ENCODE results near the gene OCA2.
"Not testable (repeated sequence)": the region's sequence is repeated elsewhere in the genome, so short reads cannot be mapped to it uniquely, and the experiment has no call there.

OCA2 gene

GRCh38 chr15:27782125-27782524, 317.0 kb downstream of the OCA2 start:
- no peak for DNase-seq

- no peak for DNase-seq
Measured at GRCh38 chr15:27776501-27776900, 322.6 kb downstream of the OCA2 start.

- no peak for DNase-seq
Measured at GRCh38 chr15:27774638-27775037, 324.5 kb downstream of the OCA2 start.

- no peak for DNase-seq
Measured at GRCh38 chr15:27774191-27774590, 324.9 kb downstream of the OCA2 start.

GRCh38 chr15:27771892-27772291, 327.2 kb downstream of the OCA2 start:
- no peak for DNase-seq

GRCh38 chr15:27770769-27771554, 328.2 kb downstream of the OCA2 start:
- DNase-seq, result no peak

- no peak for DNase-seq
Measured at GRCh38 chr15:27770086-27770607, 329.0 kb downstream of the OCA2 start.

GRCh38 chr15:27769652-27770051, 329.5 kb downstream of the OCA2 start:
- DNase-seq, result no peak

GRCh38 chr15:27768732-27769475, 330.2 kb downstream of the OCA2 start:
- peak in 8 of 58 donors; percentile 3 to 37 (median 13) for DNase-seq

GRCh38 chr15:27767918-27768640, 331.0 kb downstream of the OCA2 start:
- no peak for DNase-seq

GRCh38 chr15:27767430-27767829, 331.7 kb downstream of the OCA2 start:
- DNase-seq, result not testable (repeated sequence)

GRCh38 chr15:27764339-27764738, 334.8 kb downstream of the OCA2 start:
- DNase-seq, result no peak

- DNase-seq, result no peak
Measured at GRCh38 chr15:27763514-27763913, 335.6 kb downstream of the OCA2 start.

GRCh38 chr15:27762471-27762870, 336.6 kb downstream of the OCA2 start:
- DNase-seq, result no peak

GRCh38 chr15:27757052-27757451, 342.1 kb downstream of the OCA2 start:
- DNase-seq, result no peak

GRCh38 chr15:27752691-27753090, 346.4 kb downstream of the OCA2 start:
- no peak for DNase-seq

- no peak for DNase-seq
Measured at GRCh38 chr15:27747997-27748396, 351.1 kb downstream of the OCA2 start.

GRCh38 chr15:27746401-27746955, 352.6 kb downstream of the OCA2 start:
- DNase-seq, result no peak

GRCh38 chr15:27744641-27745040, 354.5 kb downstream of the OCA2 start:
- no peak for DNase-seq

- DNase-seq, result no peak
Measured at GRCh38 chr15:27743638-27744037, 355.5 kb downstream of the OCA2 start.

- DNase-seq, result peak in 46 of 58 donors; percentile 6 to 73 (median 40)
Measured at GRCh38 chr15:27742751-27743477, 356.2 kb downstream of the OCA2 start.
